ENCODE data around the gene NXPE3. TPM values are rescaled to one million over a fixed set of nuclear protein-coding genes. Genes with fewer than 3 reads are reported as not detected.

The NXPE3 gene
- total and polyA plus RNA-seq, 2 of the 8 experiments (the other 6 are each of a cell fraction or from before 2014, with no cell fraction given) = 10.9 to 22.7 TPM

GRCh38 chr3:101828691-101829436 is 49.9 kb downstream of the NXPE3 start:
- Histone ChIP-seq H4K8ac (ENCODE audit: extremely low read depth, insufficient read depth, low read length) (no peak overlapping the region), H3K18ac (ENCODE audit: extremely low read depth, low read length) (peak overlapping the region; percentile 4; the same call in 1 of the 2 replicates), H3K9me3 (ENCODE audit: insufficient read depth in 2 of 2, low read depth in 1 of 2, low read length in 1 of 2) (no peaks in the 10 kb centered on the region), H2BK20ac (ENCODE audit: low read length) (peak overlapping the region; percentile 95), H3K4me3 (ENCODE audit: extremely low read depth in 1 of 4, insufficient read depth in 2 of 4, low read depth in 3 of 4, low read length in 4 of 4) (peak overlapping the region in 1 of 4 experiments; percentile 70; a peak in 3 of 8 replicates), H3K4me1 (replicated peaks in 1 of 4; ENCODE audit: control insufficient read depth in 3 of 4, insufficient read depth in 4 of 4, low read length in 3 of 4) (peaks cover 0 to 8% (median 4%) of the 10 kb centered on the region in 4 experiments; a peak in 5 of 7 replicates), H3K23me2 (ENCODE audit: low read depth, low read length) (no peaks in the 10 kb centered on the region), H3K9ac (replicated peaks in 1 of 4; ENCODE audit: extremely low read depth in 1 of 4, low read depth in 3 of 4, low read length in 3 of 4) (no peak overlapping the region), H2AFZ (ENCODE audit: low read length) (no peak overlapping the region; the same call in 1 of the 2 replicates), H3K79me2 (ENCODE audit: control insufficient read depth in 1 of 2, insufficient read depth in 2 of 2, low read length in 2 of 2) (no peaks in the 10 kb centered on the region), H3K79me1 (ENCODE audit: low read depth, low read length) (no peaks in the 10 kb centered on the region; the same call in 1 of the 2 replicates), H3K14ac (ENCODE audit: insufficient read length) (no peak overlapping the region), H3K27ac (ENCODE audit: low read depth, low read length) (no peak overlapping the region), H2BK12ac (ENCODE audit: low read depth, low read length) (peak overlapping the region; percentile 82), H3K56ac (replicated peaks; ENCODE audit: insufficient read length, low read depth, low read length) (no peak overlapping the region), H3K4ac (replicated peaks; ENCODE audit: insufficient read length, low read depth, low read length) (peak overlapping the region; percentile 19), H3K4me2 (ENCODE audit: insufficient read depth in 1 of 2, low read depth in 2 of 2, low read length in 2 of 2) (peak overlapping the region; percentile 72 to 89), H2BK120ac (replicated peaks; ENCODE audit: low read depth, low read length) (no peak overlapping the region), H4K5ac (ENCODE audit: insufficient read length, low read depth, low read length) (no peak overlapping the region), H2BK15ac (ENCODE audit: low read length) (peak overlapping the region; percentile 75), H3K27me3 (replicated peaks in 1 of 4; ENCODE audit: control insufficient read depth in 3 of 4, extremely low read depth in 1 of 4, insufficient read depth in 3 of 4, low read length in 3 of 4) (no peaks in the 10 kb centered on the region), H2BK5ac (ENCODE audit: low read depth, low read length) (peak overlapping the region; percentile 13; the same call in 1 of the 2 replicates), H4K91ac (replicated peaks; ENCODE audit: insufficient read length, low read length) (peak overlapping the region; percentile 90), H3K36me3 (ENCODE audit: control insufficient read depth in 2 of 4, insufficient read depth in 4 of 4, low read length in 3 of 4) (peaks cover 0 to 3% (median 0%) of the 10 kb centered on the region in 4 experiments; a peak in 1 of 8 replicates), H4K20me1 (replicated peaks in 1 of 2; ENCODE audit: control insufficient read depth in 1 of 2, insufficient read depth in 2 of 2, low read length in 2 of 2) (no peaks in the 10 kb centered on the region), H3K23ac (ENCODE audit: insufficient read length) (no peak overlapping the region), H2AK5ac (ENCODE audit: low read depth, low read length) (peak overlapping the region; percentile 57)
- ChIA-PET POLR2A (ENCODE audit: partially characterized antibody) (interaction anchor here (0.7 to 3.2 kb wide), 5 partner anchors 10 to 151 kb away, joined by 3 to 23 read pairs (median 13); partner anchors contain the start of gene NFKBIZ), CTCF (ENCODE audit: partially characterized antibody) (interaction anchor here (0.7 to 1.9 kb wide), 7 partner anchors 8 to 678 kb away, joined by 3 to 8 read pairs (median 3); partner anchors contain the start of gene NFKBIZ)
- DNase-seq (ENCODE audit: low read depth in 1 of 2, low spot score in 2 of 2) (no peak), FAIRE-seq (no peak)
- WGBS, 2 experiments (ENCODE audit: extremely low coverage in 1 of 2, insufficient coverage in 1 of 2, insufficient read length in 1 of 2, insufficient replicate concordance in 2 of 2, low coverage in 1 of 2, low lambda C conversion rate in 2 of 2, missing lambda C conversion rate in 1 of 2) = 79% methylated on average over 9 of the region's 9 CpGs; no CpG with 5 or more reads in 1 of the 2 experiments
- no peak for TF ChIP-seq EP300 (IDR thresholded peaks at IDR 0.05; ENCODE audit: borderline replicate concordance in 1 of 2, low read depth in 2 of 2, low read length in 2 of 2)
- no peak for TF ChIP-seq TEAD4 (IDR thresholded peaks at IDR 0.05; ENCODE audit: low read depth, low read length)
- TF ChIP-seq BRCA1 (IDR thresholded peaks at IDR 0.05; ENCODE audit: low read depth, low read length) = no peak
- TF ChIP-seq POLR2A (IDR thresholded peaks at IDR 0.05; ENCODE audit: control extremely low read depth in 1 of 2, low read depth in 2 of 2, low read length in 2 of 2) = no peak
- TF ChIP-seq KDM5A (IDR thresholded peaks at IDR 0.05; ENCODE audit: low read length) = no peak
- no peak for TF ChIP-seq NANOG (IDR thresholded peaks at IDR 0.05; ENCODE audit: insufficient read depth, low read depth, low read length, poor library complexity, severe bottlenecking)
- TF ChIP-seq RAD21 (IDR thresholded peaks at IDR 0.05 in 1 of 2, conservative IDR thresholded peaks at IDR 0.05 in 1 of 2; ENCODE audit: low read depth in 2 of 2, low read length in 2 of 2) = no peak
- no peak for TF ChIP-seq RFX5 (IDR thresholded peaks at IDR 0.05; ENCODE audit: borderline replicate concordance, low read depth, low read length)
